Measurements from ENCODE around the gene DSTYK.
A peak's percentile ranks its signal among the peaks of the same experiment; 100 is the strongest.

The DSTYK gene

GRCh38 chr1:205211169-205211838 lies at the start of gene DSTYK:
DSTYK (minus strand) TSS chr1:205211702; CDS start chr1:205211535, 167 bp downstream.
- DNase-seq (ENCODE audit: low read depth in 3 of 3), result peak; percentile 85 to 86 (median 86)

GRCh38 chr1:205259998-205260397 lies 48.5 kb upstream of the DSTYK start:
- no peak for DNase-seq (ENCODE audit: low read depth in 3 of 3)

GRCh38 chr1:205259324-205259832 lies 47.9 kb upstream of the DSTYK start:
- DNase-seq (ENCODE audit: low read depth in 3 of 3), result no peak

- no peak for DNase-seq (ENCODE audit: low read depth in 3 of 3)
These were observed 47.2 kb upstream of the DSTYK start for GRCh38 chr1:205258719-205259118.

- no peak for DNase-seq (ENCODE audit: low read depth in 3 of 3)
These were observed 46.8 kb upstream of the DSTYK start for GRCh38 chr1:205258261-205258691.

- no peak for DNase-seq (ENCODE audit: low read depth in 3 of 3)
These were observed 46.2 kb upstream of the DSTYK start for GRCh38 chr1:205257735-205258134.

- DNase-seq (ENCODE audit: low read depth in 3 of 3), result no peak
These were observed 45.6 kb upstream of the DSTYK start for GRCh38 chr1:205256951-205257625.

- DNase-seq (ENCODE audit: low read depth in 3 of 3), result peak; percentile 73 to 75 (median 73)
These were observed 44.7 kb upstream of the DSTYK start for GRCh38 chr1:205255941-205256780.

GRCh38 chr1:205251576-205251975 lies 40.1 kb upstream of the DSTYK start:
- DNase-seq (ENCODE audit: low read depth in 3 of 3), result no peak

- DNase-seq (ENCODE audit: low read depth in 3 of 3), result no peak
These were observed 39.2 kb upstream of the DSTYK start for GRCh38 chr1:205250699-205251098.

- DNase-seq (ENCODE audit: low read depth in 3 of 3), result no peak
These were observed 38.1 kb upstream of the DSTYK start for GRCh38 chr1:205249651-205250050.

- no peak for DNase-seq (ENCODE audit: low read depth in 3 of 3)
These were observed 37.5 kb upstream of the DSTYK start for GRCh38 chr1:205248793-205249601.

GRCh38 chr1:205247130-205247921 lies 35.8 kb upstream of the DSTYK start:
- DNase-seq (ENCODE audit: low read depth in 3 of 3), result no peak

GRCh38 chr1:205246351-205247119 lies 35.0 kb upstream of the DSTYK start:
- DNase-seq (ENCODE audit: low read depth in 3 of 3), result no peak

- no peak for DNase-seq (ENCODE audit: low read depth in 3 of 3)
These were observed 33.6 kb upstream of the DSTYK start for GRCh38 chr1:205245096-205245495.

- DNase-seq (ENCODE audit: low read depth in 3 of 3), result no peak
These were observed 32.9 kb upstream of the DSTYK start for GRCh38 chr1:205244384-205244783.

GRCh38 chr1:205243350-205244191 lies 32.1 kb upstream of the DSTYK start:
- no peak for DNase-seq (ENCODE audit: low read depth in 3 of 3)

- no peak for DNase-seq (ENCODE audit: low read depth in 3 of 3)
These were observed 30.0 kb upstream of the DSTYK start for GRCh38 chr1:205241366-205242030.

Data from stimulated activated CD4-positive, alpha-beta T cell treated with anti-CD3 and anti-CD28 coated beads, TNF-alpha, amount 100 ng/mL, for 4 hours (primary cell).